HG02588 (cell line): Measurements from ENCODE around the gene OLIG3.

Source experiments
- ATAC-seq: cut with Tn5 transposase; IDR thresholded peaks from one replicate; pipeline ENCODE4 v1.9.1; 2021; ENCODE audit warnings: mild to moderate bottlenecking, moderate library complexity; ENCODE audit not compliant: unreplicated experiment

The OLIG3 gene

DNA sequence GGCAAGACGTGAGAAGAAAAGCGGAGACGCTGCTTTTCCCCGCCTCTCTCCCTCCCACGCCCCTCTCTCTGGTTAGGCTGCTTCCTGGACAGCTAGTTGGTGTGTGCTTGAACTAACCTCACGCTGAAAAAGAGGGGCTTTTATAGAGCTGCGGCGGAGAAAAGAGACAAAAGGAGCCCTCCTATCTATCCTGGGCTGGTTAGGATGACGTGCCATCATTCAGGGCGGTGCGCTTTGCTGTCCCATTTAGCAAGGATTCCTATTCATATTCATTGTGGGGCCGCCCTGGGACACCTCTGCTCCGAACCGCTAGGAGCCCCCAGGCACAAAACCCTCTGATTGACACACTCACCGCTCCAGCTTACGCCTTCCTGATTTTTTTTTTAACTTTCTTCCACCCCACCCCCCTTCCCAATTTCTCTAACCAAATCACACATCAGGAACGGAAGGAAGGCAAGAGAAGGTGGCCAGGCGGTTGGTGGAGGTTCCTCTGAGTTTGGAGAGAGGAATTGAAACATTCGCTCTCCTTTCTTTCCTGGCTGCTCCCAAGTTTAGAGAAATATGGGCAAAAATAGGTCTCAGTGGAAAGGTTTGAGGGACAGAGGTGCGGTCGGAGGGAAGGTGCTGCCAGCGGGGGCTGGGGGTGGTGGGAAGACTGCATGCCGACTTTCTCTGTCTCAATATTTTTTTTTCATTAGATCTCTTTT, at the start of gene OLIG3:
OLIG3 (minus strand) TSS at position 114 of the 707 bp plus-strand sequence. CDS start 224 bp downstream, outside the sequence.
- no peak for ATAC-seq

DNA sequence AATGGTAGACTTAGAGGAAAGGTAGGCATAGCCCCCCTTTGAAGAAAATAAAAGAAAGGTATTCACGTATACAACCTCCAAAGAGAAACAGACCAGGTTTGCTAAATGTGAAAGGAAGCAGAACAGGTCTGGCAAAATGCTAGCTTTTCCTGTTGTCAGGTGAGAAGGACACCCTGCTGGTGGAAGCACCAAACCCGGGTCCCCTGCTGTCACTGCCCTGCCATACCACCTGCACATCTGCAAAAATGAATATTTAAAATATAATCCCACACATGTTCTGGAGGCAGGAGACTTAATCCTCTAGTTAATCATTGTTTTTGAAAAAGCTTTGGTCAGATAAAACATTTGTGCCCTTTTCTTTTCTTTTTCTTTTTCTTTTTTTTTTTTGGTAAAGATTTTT, 48.9 kb upstream of the OLIG3 start:
- no peak for ATAC-seq

DNA sequence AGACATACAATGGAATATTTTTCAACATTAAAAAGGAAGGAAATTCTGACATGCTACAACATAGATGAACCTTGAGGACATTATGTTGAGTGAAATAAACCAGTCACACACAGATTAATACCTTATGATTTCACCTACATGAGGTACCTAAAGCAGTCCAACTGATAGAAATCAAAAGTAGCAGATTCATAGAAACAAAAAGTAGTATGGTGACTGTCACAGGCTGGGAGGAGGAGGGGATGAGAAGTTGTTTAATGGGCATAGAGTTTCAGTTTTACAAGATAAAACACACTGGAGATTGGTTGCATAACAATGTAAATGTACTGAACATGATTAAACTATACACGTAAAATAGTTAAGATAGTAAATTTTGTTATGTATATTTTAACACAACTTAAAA, 48.5 kb upstream of the OLIG3 start:
- ATAC-seq, result no peak

DNA sequence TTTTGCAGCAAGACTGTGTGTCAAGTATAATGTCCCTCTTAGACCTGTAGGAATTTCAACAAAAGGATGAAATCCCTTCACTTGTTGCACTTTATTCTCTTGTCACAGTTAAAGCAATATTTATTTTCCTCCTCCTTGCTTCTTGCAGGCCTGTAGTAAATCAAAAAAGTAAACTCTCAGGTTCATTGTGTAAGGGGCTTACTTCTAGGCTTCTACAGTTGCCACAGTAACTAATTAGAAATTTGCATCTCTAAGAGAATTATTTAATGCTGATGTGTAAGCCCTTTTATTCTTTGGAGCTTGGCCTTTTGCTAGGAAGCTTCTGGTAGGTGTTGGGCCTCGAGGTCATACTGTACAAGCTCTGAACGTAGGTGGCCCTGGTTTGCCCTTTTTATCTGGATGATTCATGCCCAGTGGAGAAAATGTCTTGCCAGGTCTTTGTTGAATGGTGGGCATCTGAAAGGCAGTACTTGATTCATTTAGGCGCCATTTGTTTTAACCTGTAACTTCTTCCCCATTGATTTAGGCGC, 47.4 kb upstream of the OLIG3 start:
- ATAC-seq, result no peak

DNA sequence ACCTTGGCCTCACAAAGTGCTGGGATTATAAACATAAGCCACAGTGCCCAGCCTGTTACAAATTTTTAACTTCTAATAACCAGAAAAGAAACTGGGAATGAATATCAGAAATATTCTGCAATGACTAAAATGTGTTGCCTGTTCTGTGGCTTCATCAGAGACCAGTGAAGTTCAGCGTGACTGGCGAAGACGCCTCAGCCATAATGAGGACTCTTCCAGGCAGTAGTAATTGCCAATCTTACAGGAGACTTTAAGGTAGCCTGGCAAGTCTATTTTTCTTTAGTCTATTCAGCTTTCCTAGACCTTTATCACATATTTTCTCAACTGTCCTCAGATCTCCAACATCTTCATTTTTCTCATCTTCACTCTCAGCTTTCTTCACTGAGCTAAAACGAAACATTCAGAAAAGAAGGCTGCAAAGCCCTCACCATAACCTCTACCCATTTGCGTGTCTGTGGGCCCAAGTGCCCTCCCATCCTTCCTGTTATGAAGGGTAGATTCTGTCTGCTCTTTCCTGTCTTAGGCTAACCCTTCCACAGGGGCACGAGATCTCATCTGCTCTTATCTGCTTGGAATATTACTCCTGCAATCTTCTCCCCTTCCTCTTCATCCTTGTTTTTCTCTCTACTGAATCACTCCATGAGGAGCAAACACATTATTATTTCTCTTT, 42.0 kb upstream of the OLIG3 start:
- no peak for ATAC-seq

DNA sequence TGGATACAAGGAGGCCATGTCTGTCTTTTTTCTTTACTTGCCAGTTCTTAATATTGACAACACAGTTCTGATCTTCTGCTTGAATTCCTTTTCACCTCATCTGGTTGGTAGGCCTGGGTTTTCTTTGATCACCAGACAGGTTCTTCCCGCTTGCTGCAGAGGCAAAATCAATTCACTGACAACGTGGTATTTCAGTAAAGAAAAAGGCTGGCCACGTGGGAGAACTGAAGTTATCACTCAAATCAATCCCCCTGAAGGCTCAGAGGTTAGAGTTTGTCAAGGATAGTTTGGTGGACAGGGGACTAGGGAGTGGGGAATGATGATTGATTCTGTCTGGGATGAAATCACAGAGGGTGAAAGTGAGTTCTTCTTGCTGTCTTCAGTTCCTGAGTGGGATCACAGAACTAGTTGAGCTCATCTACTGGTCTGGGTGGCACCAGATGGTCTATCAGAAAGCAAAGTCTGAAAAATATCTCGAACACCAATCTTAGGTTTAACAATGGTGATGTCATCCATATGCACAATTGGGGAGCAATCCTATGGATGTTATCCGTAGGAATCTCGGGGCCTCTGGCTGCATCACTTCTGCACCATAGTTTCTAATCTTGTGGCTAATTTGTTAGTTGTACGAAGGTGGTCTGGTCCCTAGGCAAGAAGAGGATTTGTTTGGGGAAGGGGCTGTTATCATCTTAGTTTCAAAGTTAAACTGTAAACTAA, 37.3 kb upstream of the OLIG3 start:
- ATAC-seq, result no peak

DNA sequence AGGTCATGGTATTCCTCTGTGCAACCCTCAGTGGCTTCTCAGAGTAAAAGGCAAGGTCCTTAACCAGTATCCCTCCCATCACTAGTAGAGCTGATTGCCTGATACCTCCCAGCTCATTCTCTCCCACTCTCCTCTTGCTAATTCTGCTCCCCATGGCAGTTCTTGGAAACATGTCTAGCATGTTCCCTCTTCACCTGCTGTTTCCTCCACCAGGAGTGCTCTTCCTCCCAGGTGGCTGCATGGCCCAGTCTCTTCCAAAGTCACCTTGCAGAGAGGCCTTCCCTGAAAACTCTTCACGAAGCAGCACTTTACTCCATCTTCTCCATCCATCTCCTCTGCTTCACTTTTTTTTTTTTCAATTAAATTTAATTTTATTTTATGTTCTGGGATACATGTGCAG, 36.2 kb upstream of the OLIG3 start:
- ATAC-seq, result no peak

DNA sequence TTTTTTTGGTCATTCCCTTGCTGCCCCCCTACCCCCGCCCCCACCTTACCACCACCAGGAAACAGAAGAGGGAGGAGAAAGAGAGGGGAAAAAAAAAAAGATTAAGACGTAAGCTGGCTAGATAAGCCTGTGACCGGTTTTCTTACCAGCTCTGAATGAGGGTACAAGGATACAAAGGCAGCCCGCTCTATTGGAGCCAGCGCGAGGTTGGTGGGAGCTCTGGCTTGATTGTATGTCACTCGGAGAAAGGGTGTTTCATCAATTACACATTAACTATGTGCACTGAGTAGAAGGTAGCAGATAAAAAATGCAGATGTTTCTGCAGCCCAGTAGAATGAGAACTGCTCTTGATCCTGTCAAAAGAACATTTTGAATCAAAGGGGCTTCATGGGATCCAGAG, 28.6 kb upstream of the OLIG3 start:
- ATAC-seq, result no peak

DNA sequence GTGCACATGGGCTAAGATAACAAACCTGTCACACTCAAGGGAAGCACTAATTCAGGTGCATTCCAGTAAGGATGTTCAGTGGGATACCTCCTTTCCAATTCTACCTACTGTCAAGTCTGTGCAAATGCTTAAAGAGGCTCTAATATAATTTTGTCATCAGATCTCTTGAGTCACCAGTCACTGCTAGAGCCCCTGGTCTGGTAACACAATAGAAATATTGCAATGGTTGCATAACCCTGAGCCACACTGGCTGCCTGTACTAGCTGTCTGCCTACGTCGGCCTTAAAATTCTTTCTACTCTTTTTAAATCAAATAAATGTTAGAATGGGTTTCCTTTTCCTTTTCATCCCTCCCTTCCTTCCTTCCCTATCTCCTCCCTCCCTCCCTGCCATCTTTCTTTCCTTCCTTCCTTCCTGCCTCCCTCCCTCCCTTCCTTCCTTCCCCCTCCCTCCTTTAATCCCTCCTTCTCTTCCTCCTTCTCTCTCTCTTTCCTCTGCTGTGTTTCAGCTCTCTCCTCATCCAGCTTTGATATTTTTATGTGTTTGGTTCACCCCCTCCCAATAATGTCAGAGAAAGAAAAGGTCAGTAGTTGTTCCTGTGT, 28.1 kb upstream of the OLIG3 start:
- ATAC-seq, result no peak

DNA sequence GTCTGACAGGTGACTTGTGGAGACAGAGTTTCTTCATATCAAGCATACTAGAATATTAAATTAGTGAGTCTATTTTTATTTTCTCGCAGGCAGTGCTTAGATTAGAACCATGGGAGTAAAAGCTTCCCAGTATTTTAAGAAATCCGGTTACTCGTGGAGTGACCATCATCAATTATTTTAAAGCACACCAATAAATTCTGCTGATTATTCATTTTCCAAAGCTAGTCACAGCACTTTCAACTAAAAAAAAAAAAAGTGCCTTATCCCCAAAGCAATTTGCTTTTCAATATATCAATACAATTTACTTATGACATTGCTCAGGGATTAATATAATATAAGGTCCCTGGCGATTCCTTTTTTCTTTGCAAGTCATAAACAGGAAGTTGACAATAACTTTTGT, 26.3 kb upstream of the OLIG3 start:
- no peak for ATAC-seq

DNA sequence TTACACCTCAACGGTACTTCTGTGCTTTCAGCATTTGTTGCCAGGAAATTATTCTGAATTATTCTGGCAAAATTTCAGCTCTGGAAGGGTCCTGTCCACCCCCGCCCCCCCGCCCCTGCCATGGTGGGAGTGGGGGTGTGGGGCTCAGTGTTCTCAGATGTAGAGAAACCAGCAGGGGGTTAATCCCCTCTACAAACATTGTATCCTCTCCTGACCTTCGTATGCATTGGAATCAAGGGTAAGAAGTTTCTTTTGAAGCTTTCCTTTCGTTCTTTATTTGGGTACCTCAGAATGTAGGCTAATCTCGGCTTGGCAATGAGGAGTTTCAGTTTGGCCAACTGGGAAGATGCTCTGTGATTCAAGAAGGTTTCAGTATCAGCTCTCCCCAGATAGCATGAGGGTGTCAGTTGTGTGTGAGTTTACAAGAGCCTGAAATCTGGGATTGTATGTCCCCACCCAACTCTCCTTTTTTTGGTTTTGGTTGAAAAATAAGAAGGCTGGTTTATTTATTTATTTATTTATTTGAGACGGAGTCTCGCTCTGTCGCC, 25.5 kb upstream of the OLIG3 start:
- no peak for ATAC-seq

DNA sequence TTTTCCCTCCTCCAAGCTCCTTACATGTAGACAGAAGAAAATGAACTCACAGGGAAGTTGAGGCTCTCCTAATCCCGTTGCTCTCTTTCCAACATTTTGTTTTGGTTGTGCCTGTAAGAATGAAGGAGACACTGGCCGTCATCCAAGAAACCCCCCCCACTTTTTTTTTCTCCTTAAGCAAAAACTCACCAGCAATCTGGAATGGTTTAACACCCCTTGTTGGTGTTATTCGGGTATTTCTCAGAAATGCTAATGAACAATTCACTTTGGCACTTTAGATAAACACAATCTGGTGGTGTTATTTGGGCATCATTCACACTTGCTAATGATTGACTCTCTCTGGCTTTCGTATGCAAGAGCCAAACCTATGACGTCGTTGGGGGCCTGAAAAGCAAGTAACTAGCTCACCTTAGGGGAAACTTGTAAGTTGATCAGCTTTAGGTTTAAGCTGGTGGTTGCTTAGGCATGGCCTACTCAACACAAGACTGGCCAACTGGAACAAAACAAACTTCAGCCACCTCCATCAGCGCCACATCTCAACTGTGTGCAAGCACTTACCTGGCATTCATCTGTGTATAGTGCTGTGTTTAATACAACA, 24.3 kb upstream of the OLIG3 start:
- ATAC-seq, result no peak

DNA sequence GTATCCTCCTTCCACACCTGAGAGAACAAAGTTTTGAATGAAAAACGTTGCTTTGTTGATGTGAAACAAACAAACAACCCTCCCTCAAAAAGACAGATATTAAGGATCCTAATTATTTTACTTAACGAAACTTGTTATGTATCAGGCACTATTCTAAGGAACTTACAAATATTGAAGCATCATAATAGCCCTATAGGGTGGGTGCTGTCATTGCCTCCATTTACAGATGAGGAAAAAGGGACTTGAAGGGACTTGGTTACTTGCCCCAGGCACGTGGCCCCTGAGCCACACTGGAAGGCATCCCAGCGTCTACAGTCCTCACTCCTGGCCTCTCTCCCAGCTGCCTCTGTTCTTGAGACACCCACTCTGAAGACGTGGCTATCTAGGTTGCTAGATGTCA, 20.2 kb upstream of the OLIG3 start:
- no peak for ATAC-seq

DNA sequence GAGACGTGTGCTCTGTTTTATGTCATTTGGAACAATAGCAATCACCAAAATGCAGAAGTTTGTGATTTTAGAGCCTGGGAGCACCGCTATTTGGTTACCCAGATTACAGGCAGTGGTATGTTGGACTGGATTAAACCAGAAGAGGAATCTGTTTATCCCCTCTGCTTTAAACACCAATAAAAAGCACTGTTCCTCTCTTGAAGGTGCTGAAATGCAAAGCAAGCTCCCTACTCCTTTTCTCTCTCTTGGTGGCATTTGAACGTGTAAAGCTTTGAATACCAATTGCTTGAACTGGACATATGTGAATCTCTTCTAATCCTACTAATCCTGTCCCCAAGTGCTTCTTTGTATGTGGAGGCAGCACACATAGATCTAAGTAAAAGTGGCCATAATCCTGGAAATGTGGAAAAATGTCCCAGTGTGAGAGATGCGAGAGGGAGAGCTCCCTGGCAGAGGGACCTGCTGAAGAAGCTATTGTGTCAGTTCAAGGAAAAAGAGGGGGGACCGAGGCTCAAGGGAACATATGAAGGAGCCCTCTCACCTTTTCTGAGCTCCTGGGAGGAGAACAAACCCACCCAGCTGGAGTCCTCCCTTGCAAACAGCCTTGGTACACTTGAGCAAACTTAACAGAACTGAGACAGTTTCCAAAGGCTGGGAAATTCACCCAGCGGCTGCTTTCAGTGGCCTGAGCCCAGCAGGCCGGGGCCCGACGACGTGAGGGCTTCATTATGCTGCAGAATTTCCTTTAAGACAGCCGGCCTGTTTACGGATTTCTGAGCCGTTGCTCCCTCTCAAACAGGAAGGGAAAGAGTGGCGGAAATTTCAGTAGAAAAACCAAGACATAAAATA, 18.8 kb upstream of the OLIG3 start:
- no peak for ATAC-seq

DNA sequence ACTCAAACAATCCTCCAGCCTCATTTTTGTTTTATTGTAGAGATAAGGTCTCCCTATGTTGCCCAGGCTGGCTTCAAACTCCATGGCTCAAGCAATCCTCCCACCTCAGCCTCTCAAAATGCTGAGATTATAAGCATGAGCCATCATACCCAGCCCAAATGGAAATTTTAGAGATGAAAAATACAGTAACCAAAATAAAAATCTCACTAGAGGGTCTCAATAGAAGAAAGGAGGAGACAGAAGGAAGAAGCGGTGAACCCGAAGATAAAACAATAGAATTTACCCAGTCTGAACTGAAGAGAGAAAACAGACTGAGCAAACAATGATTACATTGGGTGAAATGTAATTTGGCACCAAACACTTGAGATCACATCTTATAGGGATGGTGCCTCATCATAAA, 16.7 kb upstream of the OLIG3 start:
- ATAC-seq, result no peak

DNA sequence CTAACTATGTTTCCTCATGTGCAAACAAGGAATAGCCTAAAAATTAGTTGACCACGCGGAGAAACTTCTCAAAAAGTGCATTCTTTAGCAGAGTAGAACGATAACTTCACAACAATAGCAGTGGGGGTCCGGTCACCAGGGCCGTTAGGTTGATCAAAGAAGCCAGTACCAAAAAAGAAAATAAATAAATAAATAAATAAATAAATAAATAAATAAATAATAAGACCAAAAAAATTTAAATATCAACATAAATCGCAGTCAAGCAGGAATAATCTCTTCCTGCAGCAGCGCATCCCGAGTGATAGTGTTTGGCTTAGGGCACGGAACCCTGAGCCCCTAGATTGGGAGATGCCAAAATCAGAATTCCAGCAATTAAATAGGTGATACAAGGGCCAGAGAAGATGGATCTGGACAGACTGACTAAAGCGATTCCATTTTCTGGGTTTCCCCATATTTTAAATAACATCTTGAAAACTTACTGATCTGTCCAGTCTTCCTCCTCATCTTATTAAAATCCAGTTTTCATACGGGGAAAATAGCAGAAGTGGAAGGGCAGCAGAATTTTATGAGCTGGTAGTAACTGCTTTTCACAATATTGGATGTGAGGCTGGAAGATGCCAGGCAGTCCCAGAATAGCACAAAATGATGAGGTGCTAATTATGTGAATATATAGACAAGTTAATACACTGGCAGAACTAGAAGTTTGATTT, 4.4 kb upstream of the OLIG3 start:
- no peak for ATAC-seq

DNA sequence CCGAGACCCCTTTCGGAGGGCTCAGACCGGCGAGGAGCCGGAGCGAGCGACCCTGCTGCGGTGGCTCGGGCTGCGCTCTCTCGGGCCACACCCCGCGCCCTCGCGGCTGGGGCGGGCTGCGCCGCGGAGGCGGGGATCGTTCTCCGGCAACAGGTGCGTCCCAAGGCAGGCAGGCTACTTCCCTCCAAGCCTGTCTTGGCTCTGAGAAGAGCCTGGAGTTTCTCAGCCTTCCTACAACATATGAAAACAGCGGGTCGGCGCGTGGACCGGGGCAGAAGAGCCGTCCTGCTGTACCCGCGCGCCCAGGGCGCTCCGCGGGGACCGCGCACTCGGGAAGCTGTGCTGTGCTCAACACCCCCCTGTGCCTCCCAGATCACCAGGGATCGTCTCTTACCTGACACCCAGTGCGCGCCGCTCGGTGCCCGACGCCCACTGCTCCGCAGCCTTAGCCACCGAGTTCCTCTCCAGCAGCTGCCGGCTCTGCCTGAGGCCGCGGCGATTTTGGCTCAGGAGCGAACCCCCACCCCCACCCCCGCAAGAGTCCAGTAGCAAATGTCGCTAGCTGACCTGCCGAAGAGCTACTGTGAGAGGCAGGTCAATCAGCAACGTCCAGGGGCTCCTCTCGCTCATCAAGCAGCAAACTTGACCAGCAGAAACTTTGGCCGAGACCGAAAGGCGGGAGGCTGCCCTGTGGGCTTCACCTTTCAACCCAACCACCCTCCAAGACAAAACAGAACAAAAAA, 3.7 kb upstream of the OLIG3 start:
- no peak for ATAC-seq

DNA sequence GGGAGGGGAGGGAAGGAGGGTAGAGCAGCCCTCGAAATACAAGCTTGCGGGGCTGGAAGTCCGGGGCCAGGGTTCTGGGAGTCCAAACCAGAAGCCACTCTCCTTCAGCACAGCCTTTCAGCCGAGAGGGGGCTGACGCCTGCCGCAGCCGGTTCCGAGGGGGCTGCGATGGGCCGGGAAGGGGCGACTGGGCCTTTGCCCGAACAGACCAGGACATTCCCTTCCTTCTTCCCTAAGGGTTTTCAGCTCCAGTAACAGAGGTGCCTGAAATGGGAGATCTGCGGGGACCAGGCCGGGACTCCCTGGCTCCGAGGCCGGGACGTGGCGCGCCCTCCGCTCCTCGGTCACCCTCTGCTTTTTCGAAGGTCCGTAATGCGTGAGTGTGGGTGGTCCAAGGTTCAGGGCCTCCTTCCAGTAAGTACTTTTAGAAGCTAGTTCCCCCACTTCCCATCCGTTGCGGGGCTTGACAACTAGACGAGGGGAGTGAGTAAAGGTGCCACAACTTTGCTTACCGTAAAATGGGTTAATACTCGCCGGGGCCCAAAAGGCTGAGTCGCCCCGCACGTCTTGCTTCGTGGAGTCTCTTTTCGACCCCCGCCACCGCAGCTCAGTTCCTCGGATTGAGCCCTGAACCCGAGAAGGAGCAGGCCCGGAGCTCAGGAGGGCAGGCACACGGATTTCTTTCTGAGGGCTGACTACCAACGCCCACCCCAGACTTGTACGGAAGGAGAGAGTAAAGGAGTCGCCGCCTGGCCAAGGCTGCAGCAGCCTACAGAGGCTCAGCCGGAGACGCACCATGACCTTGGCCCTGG, 2.9 kb upstream of the OLIG3 start:
- ATAC-seq, result no peak
